Fibroblast of skin of left biceps (primary cell): Measurements from ENCODE around the gene G6PC1.
"Not testable (repeated sequence)": the region's sequence is repeated elsewhere in the genome, so short reads cannot be mapped to it uniquely, and the experiment has no call there.

ENCODE experiments used
- DNase-seq, 2 experiments: peaks; one replicate each; pipeline ENCODE4 v3.0.0-alpha.2; 2013; ENCODE audit warnings: low read depth in 2 of 2

Gene G6PC1

DNA sequence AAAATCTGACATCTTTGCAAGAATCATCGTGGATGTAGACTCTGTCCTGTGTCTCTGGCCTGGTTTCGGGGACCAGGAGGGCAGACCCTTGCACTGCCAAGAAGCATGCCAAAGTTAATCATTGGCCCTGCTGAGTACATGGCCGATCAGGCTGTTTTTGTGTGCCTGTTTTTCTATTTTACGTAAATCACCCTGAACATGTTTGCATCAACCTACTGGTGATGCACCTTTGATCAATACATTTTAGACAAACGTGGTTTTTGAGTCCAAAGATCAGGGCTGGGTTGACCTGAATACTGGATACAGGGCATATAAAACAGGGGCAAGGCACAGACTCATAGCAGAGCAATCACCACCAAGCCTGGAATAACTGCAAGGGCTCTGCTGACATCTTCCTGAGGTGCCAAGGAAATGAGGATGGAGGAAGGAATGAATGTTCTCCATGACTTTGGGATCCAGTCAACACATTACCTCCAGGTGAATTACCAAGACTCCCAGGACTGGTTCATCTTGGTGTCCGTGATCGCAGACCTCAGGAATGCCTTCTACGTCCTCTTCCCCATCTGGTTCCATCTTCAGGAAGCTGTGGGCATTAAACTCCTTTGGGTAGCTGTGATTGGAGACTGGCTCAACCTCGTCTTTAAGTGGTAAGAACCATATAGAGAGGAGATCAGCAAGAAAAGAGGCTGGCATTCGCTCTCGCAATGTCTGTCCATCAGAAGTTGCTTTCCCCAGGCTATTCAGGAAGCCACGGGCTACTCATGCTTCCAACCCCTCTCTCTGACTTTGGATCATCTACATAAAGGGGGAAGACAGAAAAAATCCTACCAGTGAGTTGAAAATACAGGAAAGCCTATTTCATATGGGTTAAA, at the start of gene G6PC1:
TSS of gene G6PC1 (plus strand) at position 340 of the 872 bp plus-strand sequence. CDS start at position 418, 78 bp downstream.
- DNase-seq: no peak

DNA sequence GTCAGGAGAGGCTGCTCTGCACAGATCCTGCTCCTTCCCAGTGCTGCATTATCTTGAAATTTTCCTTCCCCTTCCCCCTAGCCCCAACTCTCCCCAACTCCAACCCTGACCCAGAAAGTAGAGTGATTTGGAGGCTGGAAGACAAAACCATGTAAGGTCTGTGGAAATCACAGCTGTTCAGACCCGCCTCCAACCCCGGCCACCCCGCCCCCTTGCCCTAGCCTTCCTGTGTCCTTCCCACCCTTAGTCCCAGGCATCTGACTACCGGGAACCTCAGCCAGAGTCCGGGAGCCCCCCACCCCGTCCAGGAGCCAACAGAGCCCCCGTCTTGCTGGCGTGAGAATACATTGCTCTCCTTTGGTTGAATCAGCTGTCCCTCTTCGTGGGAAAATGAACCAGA, 49.6 kb upstream of the G6PC1 start, which contains the start of gene AOC3:
TSS of gene AOC3 (plus strand) at position 246 of the 400 bp plus-strand sequence. CDS start at position 391, 145 bp downstream.
- no peak for DNase-seq

DNA sequence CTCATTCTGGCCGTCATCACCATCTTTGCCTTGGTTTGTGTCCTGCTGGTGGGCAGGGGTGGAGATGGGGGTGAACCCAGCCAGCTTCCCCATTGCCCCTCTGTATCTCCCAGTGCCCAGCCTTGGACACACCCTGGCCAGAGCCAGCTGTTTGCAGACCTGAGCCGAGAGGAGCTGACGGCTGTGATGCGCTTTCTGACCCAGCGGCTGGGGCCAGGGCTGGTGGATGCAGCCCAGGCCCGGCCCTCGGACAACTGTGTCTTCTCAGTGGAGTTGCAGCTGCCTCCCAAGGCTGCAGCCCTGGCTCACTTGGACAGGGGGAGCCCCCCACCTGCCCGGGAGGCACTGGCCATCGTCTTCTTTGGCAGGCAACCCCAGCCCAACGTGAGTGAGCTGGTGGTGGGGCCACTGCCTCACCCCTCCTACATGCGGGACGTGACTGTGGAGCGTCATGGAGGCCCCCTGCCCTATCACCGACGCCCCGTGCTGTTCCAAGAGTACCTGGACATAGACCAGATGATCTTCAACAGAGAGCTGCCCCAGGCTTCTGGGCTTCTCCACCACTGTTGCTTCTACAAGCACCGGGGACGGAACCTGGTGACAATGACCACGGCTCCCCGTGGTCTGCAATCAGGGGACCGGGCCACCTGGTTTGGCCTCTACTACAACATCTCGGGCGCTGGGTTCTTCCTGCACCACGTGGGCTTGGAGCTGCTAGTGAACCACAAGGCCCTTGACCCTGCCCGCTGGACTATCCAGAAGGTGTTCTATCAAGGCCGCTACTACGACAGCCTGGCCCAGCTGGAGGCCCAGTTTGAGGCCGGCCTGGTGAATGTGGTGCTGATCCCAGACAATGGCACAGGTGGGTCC, 49.0 kb upstream of the G6PC1 start:
- not testable (repeated sequence) for DNase-seq

DNA sequence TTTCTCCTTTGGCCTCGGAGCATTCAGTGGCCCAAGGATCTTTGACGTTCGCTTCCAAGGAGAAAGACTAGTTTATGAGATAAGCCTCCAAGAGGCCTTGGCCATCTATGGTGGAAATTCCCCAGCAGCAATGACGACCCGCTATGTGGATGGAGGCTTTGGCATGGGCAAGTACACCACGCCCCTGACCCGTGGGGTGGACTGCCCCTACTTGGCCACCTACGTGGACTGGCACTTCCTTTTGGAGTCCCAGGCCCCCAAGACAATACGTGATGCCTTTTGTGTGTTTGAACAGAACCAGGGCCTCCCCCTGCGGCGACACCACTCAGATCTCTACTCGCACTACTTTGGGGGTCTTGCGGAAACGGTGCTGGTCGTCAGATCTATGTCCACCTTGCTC, 48.2 kb upstream of the G6PC1 start:
- no peak for DNase-seq

DNA sequence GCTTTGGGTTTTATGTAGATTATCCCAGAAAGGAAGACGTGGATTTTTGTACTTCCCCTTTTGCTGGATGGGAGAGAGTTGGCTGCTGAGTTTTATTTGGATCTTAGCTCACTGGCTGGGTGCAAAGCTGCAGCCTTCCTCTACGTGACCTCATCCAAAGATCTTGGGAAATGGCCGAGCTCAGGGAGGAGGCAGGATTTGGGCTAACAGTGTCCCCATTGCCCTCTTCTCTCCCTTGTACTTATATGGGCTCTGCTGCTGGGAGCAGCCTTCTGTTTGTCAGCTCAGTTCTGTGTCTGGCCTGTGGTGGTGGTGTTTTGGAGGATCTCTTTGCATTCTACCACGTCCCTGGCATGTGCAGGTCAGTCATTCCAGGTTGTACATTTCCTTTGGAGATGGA, 47.6 kb upstream of the G6PC1 start:
- DNase-seq: no peak

DNA sequence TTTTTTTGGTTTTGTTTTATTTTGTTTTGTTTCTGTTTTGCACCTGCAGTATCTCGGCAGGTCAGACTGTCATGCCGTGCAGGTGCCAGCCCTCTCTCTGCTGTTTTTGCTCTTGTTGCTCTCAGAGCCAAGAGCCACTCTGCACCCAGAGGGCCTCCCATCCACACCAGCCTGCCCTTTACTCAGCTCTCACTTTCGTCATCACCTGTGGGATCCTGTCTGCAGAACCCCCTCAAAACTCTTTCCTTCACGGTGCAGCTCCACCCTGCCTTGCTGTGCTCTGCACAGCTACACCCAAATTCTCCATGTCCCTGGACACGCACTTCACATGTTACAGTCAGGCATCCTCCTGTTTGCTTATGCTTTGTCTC, 47.0 kb upstream of the G6PC1 start:
- no peak for DNase-seq

DNA sequence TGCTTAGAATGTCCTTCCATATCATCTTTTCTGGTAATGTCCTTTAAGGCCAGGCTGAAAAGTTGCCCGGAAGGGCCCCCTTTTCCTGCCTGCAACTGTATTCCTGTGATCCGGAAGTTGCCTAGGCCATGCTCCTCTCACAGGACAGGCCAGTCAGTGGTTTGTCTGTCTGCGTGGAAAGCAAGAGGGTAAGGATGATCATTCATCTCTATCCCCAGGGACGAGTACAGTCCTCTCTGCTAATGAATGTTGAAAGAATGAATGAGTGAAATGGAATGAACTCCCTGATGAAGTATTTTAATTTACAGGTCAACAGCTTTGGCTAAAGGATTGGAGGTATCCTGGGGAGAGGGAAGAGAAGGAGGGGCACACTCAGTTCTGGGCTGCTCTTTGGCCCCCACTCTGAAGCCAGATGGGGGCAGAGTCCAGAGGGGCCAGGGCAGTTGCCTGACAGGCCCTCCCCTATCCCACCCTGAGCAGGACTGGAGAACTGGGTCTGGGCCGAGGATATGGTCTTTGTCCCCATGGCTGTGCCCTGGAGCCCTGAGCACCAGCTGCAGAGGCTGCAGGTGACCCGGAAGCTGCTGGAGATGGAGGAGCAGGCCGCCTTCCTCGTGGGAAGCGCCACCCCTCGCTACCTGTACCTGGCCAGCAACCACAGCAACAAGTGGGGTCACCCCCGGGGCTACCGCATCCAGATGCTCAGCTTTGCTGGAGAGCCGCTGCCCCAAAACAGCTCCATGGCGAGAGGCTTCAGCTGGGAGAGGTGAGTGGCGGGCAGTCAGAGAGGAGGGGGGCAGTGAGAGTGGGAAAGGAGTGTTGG, 46.4 kb upstream of the G6PC1 start:
- DNase-seq: no peak

DNA sequence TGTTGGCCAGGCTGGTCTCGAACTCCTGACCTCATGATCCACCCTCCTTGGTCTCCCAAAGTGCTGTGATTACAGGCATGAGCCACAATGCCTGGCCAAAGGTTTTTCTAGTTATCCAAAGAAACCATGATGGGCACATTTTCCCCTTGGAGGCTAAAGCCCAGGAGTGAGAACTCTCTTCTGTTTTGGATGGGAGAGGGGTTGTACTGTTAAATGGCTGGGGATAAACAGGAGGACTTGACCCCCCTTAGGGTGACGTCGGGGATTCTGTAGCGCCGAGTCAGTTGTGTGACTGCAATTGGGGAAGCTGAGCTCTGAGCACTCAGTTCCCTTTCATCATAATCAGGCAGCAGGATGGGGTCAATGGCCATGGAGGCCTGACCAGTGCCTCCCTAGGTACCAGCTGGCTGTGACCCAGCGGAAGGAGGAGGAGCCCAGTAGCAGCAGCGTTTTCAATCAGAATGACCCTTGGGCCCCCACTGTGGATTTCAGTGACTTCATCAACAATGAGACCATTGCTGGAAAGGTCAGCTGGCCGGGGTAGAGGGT, 45.5 kb upstream of the G6PC1 start:
- no peak for DNase-seq

DNA sequence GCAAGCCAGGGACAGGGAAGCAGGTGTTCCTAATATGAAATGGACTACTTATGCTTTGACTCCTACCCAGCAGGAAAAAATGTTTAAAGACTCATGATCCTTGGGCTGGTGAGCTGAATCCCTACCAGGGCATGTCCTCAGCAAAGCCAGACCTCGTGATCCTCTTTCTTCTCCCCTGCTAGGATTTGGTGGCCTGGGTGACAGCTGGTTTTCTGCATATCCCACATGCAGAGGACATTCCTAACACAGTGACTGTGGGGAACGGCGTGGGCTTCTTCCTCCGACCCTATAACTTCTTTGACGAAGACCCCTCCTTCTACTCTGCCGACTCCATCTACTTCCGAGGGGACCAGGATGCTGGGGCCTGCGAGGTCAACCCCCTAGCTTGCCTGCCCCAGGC, 44.5 kb upstream of the G6PC1 start:
- DNase-seq: not testable (repeated sequence)

DNA sequence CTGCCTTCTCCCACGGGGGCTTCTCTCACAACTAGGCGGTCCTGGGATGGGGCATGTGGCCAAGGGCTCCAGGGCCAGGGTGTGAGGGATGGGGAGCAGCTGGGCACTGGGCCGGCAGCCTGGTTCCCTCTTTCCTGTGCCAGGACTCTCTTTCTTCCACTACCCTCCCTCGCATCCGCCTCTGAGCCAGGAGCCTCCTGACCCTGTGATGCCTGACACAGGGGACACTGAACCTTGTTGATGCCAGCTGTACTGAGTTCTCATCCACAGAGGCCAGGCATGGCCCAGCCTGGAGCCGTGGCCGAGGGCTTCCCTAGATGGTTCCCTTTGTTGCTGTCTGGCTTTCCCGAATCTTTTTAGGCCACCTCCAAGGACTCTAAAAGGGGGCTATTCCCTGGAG, 44.1 kb upstream of the G6PC1 start:
- DNase-seq: not testable (repeated sequence)

DNA sequence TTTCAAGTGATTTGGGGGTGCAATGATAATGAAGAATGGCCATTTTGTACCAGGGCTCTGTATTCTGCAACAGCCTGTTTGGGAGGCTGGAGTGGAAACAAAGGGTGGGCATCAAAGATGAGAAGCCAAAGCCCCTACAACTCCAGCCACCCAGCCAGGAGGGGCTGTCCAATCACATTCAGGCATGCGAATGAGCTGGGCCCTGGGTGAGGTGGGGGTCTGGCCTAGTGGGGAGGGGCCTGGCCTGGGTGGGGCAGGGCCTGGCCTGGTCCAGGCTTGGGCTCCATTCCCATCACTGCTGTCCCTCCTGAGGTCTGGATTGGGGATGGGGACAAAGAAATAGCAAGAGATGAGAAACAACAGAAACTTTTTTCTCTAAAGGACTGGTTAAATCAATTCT, 43.2 kb upstream of the G6PC1 start:
- no peak for DNase-seq

DNA sequence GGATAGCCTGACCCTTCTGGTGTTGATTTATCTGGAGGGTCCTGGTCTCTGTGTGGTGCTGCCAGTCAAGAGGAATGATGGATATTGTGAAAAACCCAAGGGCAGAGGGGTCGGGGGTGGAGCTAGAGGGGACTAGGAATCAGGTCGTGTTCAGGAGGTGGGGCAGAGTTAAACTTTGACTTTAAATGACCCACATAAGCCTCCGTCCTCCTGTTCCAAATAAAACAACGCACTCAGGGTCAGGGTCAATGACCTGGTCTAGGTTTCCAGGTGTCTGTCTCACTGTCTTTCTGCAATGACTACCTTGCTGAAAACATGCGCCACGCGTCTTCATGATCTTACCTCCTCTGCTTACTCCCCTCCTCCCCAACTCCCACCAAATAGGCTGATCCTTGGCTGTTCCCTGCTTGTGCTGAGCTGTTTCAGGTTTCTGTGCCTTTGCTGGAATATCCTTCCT, 34.9 kb upstream of the G6PC1 start:
- DNase-seq: no peak

DNA sequence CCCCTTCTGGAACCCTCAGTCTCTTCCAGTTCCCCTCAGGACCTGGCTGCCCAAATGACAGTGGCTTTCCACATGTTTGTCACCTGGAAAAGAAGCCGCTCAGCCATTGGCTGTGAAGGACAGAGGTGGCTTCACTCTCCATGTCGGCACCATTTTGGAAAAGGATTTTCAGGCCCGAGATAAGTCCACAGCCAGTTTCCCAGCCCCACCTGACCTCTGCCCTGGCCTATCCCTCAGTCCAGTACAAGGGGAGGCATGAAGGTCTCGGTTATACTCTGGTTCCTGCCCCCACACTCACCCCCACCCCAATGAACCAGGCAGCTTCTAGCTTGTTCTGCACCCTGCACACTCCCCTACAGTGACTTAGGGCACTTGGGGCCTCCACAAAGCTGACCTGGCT, 34.4 kb upstream of the G6PC1 start:
- DNase-seq: no peak

DNA sequence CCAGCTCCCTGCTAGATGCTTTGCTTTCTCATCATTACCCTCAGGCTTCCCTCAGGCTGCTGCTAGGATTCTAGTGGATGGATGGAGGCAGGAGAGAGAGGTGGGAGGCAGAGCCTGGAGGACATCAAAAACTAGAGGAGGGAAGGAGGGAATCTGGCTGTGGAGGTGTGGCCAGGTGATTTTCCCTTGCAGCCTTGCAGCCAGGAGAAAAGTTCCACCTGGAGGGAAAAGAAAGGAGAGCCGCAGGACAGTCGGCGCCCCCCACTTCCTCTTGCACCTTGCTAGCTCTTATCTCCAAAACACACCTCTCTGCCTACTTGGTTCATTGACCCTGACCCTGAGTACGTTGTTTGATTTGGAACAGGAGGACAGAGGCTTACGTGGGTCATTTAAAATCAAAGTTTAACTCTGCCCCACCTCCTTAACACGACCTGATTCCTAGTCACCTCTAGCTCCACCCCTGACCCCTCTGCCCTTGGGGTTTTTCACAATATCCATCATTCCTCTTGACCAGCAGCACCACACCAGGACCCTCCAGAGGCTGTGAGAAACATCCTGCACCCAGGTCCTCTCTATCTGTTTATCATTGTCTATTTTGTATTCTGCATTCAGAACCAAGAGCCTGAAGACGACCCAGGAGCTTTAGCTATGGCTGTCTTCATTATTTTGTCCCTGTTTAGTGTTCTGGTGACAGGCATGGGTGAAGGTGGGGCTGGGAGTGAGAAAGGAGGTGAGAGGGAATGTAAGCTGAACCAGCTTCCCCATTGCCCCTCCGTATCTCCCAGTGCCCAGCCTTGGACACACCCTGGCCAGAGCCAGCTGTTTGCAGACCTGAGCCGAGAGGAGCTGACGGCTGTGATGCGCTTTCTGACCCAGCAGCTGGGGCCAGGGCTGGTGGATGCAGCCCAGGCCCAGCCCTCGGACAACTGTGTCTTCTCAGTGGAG, 33.7 kb upstream of the G6PC1 start:
- no peak for DNase-seq

DNA sequence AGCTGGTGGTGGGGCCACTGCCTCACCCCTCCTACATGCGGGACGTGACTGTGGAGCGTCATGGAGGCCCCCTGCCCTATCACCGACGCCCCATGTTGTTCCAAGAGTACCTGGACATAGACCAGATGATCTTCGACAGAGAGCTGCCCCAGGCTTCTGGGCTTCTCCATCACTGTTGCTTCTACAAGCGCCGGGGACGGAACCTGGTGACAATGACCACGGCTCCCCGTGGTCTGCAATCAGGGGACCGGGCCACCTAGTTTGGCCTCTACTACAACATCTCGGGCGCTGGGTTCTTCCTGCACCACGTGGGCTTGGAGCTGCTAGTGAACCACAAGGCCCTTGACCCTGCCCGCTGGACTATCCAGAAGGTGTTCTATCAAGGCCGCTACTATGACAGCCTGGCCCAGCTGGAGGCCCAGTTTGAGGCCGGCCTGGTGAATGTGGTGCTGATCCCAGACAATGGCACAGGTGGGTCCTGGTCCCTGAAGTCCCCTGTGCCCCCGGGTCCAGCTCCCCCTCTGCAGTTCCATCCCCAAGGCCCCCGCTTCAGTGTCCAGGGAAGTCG, 32.8 kb upstream of the G6PC1 start:
- DNase-seq: not testable (repeated sequence)

DNA sequence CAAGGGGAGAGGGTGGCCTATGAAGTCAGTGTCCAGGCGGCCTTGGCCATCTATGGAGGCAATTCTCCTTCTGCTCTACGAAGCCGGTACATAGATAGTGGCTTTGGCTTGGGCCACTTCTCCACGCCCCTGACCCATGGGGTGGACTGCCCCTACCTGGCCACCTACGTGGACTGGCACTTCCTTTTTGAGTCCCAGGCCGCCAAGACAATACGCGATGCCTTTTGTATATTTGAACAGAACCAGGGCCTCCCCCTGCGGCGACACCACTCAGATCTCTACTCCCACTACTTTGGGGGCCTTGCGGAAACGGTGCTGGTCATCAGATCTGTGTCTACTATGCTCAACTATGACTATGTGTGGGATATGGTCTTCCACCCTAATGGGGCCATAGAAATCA, 32.3 kb upstream of the G6PC1 start:
- DNase-seq: no peak

DNA sequence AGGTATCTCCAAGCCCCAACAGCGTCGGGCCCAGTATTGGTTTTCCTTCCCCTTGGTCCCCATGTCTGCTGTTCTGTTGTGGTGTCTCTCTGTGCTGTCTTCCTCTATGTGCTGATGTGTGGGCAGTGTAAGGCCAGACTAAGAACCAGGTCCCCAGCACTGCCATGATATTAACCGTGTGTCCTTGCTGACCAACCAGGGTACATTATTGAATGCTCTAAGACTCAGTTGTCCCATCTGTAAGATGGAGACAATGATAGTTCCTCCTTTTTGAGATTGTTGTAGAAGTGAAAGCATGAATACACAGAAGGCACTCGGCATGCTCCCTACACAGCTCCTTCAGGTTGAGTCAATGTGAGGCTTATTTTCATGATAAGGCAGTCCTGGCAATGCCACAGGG, 29.0 kb upstream of the G6PC1 start:
- DNase-seq: no peak

DNA sequence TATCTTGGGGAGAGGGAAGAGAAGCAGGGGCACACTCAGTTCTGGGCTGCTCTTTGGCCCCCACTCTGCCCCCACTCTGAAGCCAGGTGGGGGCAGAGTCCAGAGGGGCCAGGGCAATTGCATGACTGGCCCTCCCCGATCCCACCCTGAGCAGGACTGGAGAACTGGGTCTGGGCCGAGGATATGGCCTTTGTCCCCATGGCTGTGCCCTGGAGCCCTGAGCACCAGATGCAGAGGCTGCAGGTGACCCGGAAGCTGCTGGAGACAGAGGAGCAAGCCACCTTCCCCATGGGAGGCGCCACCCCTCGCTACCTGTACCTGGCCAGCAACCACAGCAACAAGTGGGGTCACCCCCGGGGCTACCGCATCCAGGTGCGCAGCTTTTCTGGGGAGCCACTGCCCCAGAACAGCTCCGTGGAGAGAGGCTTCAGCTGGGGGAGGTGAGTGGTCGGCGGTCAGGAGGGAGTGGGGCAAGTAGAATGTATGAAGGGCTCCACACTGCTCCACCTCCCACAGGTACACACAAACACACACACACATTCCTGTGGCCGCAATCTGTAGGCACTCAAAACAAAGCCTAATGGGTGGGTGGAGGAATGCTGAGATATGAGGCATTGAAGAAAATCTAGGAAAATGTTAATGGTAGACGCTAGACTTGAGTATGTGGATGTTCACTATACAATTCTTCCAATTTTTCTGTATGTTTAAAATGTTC, 28.2 kb upstream of the G6PC1 start:
- DNase-seq: no peak

DNA sequence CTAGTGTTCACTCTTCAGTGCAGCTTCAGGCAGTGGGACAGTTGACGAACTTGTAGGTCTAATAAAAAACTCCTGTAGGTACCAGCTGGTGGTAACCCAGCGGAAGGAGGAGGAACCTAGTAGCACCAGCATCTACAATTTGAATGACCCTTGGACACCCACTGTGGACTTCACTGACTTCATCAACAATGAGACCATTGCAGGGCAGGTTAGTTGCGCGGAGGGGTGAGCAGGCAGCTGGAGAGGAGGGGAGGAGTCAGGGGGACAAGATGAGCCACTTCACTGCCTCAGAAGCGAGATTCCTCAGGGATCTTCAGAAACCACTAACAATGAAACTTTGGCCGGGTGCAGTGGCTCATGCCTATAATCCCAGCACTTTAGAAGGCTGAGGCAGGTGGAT, 27.3 kb upstream of the G6PC1 start:
- DNase-seq: no peak
